ENCODE data around the gene NBEA. TPM values are rescaled to one million over a fixed set of nuclear protein-coding genes. Genes with fewer than 3 reads are reported as not detected.
A peak's percentile ranks its signal among the peaks of the same experiment; 100 is the strongest.
"Not testable (repeated sequence)": the region's sequence is repeated elsewhere in the genome, so short reads cannot be mapped to it uniquely, and the experiment has no call there.

Gene NBEA
- total and polyA plus RNA-seq, 8 donors = 1.6 to 36.0 (median 7.7) TPM

DNA sequence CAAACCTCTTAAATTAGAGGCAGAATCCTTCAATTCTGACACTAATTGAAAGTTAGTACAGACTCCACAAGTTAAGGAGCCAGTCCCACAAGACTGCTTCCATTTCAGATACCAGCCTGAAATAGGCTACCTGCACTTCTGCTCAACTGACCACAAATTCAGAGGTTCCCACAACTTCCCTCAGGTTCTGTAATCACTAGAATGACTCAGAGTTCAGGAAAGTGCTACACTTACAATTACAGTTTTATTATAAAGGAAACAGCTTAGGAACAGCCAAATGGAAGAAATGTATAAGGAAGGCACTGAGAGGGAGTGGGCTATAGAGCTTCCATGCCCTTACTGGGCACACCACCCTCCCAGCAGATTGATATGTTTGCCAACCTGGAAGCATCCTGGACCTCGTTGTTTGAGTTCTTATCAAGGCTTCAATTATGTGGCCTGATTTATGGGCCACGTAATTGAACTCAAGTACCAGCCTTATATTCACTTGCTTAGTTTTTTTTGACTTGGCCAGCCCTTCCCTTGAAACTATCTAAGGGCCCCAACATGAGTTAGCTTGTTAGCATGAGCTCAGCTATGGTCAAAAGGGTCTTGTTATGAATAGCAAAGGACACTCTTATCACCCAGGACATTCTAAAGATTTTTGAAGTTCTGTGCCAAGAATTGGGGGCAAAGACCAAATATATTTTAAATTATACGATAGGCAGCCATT is 25.9 kb downstream of the NBEA start:
- Histone ChIP-seq H3K4me1 (no peaks in the 10 kb centered on the region), H3K4me3 (no peak overlapping the region), H3K36me3 (no peaks in the 10 kb centered on the region), H3K9me3 (peaks cover 0 to 13% (median 2%) of the 10 kb centered on the region in 4 donors), H3K27me3 (no peaks in the 10 kb centered on the region), H3K27ac (no peak overlapping the region)
- intact Hi-C loops (cut with DNase I; ENCODE audit: low total_unique reads) = no loop called here
- DNase-seq = peak in 1 of 2 donors; percentile 20
- TF ChIP-seq EP300 (IDR thresholded peaks at IDR 0.05) = no peak
- TF ChIP-seq POLR2AphosphoS5 (IDR thresholded peaks at IDR 0.05) = no peak
- TF ChIP-seq, protein P1, sequence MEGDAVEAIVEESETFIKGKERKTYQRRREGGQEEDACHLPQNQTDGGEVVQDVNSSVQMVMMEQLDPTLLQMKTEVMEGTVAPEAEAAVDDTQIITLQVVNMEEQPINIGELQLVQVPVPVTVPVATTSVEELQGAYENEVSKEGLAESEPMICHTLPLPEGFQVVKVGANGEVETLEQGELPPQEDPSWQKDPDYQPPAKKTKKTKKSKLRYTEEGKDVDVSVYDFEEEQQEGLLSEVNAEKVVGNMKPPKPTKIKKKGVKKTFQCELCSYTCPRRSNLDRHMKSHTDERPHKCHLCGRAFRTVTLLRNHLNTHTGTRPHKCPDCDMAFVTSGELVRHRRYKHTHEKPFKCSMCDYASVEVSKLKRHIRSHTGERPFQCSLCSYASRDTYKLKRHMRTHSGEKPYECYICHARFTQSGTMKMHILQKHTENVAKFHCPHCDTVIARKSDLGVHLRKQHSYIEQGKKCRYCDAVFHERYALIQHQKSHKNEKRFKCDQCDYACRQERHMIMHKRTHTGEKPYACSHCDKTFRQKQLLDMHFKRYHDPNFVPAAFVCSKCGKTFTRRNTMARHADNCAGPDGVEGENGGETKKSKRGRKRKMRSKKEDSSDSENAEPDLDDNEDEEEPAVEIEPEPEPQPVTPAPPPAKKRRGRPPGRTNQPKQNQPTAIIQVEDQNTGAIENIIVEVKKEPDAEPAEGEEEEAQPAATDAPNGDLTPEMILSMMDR (IDR thresholded peaks at IDR 0.05) = no peak
- TF ChIP-seq POLR2A (IDR thresholded peaks at IDR 0.05) = no peak
- WGBS, 5 donors = 37 to 57% (median 46%) methylated on average over 3 of the region's 3 CpGs

- WGBS, 5 donors = 88 to 96% (median 92%) methylated on average over 2 of the region's 2 CpGs
- H3K9me3 ChIP-seq = peaks cover 0 to 13% (median 2%) of the 10 kb centered on the region in 4 donors
- H3K27ac ChIP-seq; H3K4me3 ChIP-seq; H3K27me3 ChIP-seq; intact Hi-C loops (cut with DNase I; ENCODE audit: low total_unique reads); DNase-seq; H3K36me3 ChIP-seq; H3K4me1 ChIP-seq: not testable (repeated sequence)
These were observed 27.5 kb downstream of the NBEA start for GRCh38 chr13:34969539-34969938.

- TF ChIP-seq POLR2AphosphoS5 (IDR thresholded peaks at IDR 0.05) (no peak), POLR2A (IDR thresholded peaks at IDR 0.05) (no peak), EP300 (IDR thresholded peaks at IDR 0.05) (no peak)
- TF ChIP-seq, protein P1 (IDR thresholded peaks at IDR 0.05) = no peak
- DNase-seq = no peak
- no peak overlapping the region for H3K4me3 ChIP-seq
- no peaks in the 10 kb centered on the region for H3K27me3 ChIP-seq
- H3K4me1 ChIP-seq = no peaks in the 10 kb centered on the region
- H3K36me3 ChIP-seq = no peaks in the 10 kb centered on the region
- H3K27ac ChIP-seq = no peak overlapping the region
- 0 to 96% (median 62%) methylated on average over 1 of the region's 1 CpG for WGBS, 5 donors
- intact Hi-C loops (cut with DNase I; ENCODE audit: low total_unique reads) = no loop called here
- H3K9me3 ChIP-seq = peaks cover 0 to 13% (median 2%) of the 10 kb centered on the region in 4 donors
These were observed 28.9 kb downstream of the NBEA start for GRCh38 chr13:34970961-34971360.

- Histone ChIP-seq H3K4me3 (no peak overlapping the region), H3K27me3 (no peaks in the 10 kb centered on the region), H3K36me3 (no peaks in the 10 kb centered on the region), H3K9me3 (peaks cover 0 to 13% (median 2%) of the 10 kb centered on the region in 4 donors), H3K27ac (no peak overlapping the region), H3K4me1 (no peaks in the 10 kb centered on the region)
- DNase-seq = no peak
- intact Hi-C loops (cut with DNase I; ENCODE audit: low total_unique reads) = no loop called here
- 82 to 96% (median 90%) methylated on average over 2 of the region's 2 CpGs for WGBS, 5 donors
- no peak for TF ChIP-seq EP300 (IDR thresholded peaks at IDR 0.05)
These were observed 29.4 kb downstream of the NBEA start for GRCh38 chr13:34971473-34971872.

- H3K4me1 ChIP-seq; H3K36me3 ChIP-seq; DNase-seq; H3K27me3 ChIP-seq; H3K27ac ChIP-seq; H3K4me3 ChIP-seq; intact Hi-C loops (cut with DNase I; ENCODE audit: low total_unique reads): not testable (repeated sequence)
- 83 to 92% (median 88%) methylated on average over 5 of the region's 5 CpGs for WGBS, 5 donors
- H3K9me3 ChIP-seq = peaks cover 5 to 16% (median 11%) of the 10 kb centered on the region in 4 donors
These were observed 43.1 kb downstream of the NBEA start for GRCh38 chr13:34985199-34985598.

DNA sequence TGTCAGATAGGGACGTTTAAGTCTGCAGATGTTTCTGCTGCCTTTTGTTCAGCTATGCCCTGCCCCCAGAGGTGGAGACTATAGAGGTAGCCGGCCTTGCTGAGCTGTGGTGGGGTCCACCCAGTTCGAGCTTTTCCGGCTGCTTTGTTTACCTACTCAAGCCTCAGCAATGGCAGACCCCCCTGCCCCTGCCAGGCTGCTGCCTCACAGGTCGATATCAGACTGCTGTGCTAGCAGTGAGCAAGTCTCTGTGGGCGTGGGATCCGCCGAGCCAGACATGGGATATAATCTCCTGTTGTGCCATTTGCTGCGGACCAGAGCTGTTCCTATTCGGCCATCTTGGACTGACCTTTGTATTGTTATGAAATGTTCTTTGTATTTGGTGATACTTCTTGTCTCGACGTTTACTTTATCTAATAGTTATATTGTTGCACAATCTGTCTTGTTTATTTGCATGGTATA is 46.3 kb downstream of the NBEA start:
- no peak overlapping the region for H3K27ac ChIP-seq
- peaks cover 7 to 27% (median 22%) of the 10 kb centered on the region in 4 donors for H3K9me3 ChIP-seq
- intact Hi-C loops (cut with DNase I; ENCODE audit: low total_unique reads) = no loop called here
- 89 to 94% (median 93%) methylated on average over 11 to 12 of the region's 12 CpGs for WGBS, 5 donors
- H3K36me3 ChIP-seq = peaks cover 0 to 6% (median 0%) of the 10 kb centered on the region in 4 donors
- TF ChIP-seq, protein P1 (IDR thresholded peaks at IDR 0.05) = no peak
- TF ChIP-seq POLR2A (IDR thresholded peaks at IDR 0.05) (no peak), EP300 (IDR thresholded peaks at IDR 0.05) (no peak), POLR2AphosphoS5 (IDR thresholded peaks at IDR 0.05) (no peak)
- H3K4me1 ChIP-seq = no peaks in the 10 kb centered on the region
- DNase-seq = no peak
- no peak overlapping the region for H3K4me3 ChIP-seq
- no peaks in the 10 kb centered on the region for H3K27me3 ChIP-seq

All from stomach (tissue), 9 donors.